IPS-18c (cell line): Measurements from ENCODE around the gene DOCK4.
"Not testable (repeated sequence)": the region's sequence is repeated elsewhere in the genome, so short reads cannot be mapped to it uniquely, and the experiment has no call there.

Experiments used
- H3K4me3 ChIP-seq: 2 replicates; pipeline ENCODE4 v1.7.0; 2013; ENCODE audit warnings: low read depth, mild to moderate bottlenecking, low read length, moderate library complexity; ENCODE audit not compliant: insufficient read depth
- H3K9me3 ChIP-seq: one replicate; pipeline ENCODE4 v1.6.1; 2013; ENCODE audit warnings: mild to moderate bottlenecking, low read length, moderate library complexity; ENCODE audit not compliant: control insufficient read depth, insufficient read depth

The DOCK4 gene

GRCh38 chr7:111911166-111911961 lies 294.8 kb downstream of the DOCK4 start:
- H3K9me3 ChIP-seq: no peaks in the 10 kb centered on the region
- H3K4me3 ChIP-seq: no peak overlapping the region

GRCh38 chr7:111910656-111911055 lies 295.5 kb downstream of the DOCK4 start:
- no peak overlapping the region for H3K4me3 ChIP-seq
- H3K9me3 ChIP-seq: no peaks in the 10 kb centered on the region

DNA sequence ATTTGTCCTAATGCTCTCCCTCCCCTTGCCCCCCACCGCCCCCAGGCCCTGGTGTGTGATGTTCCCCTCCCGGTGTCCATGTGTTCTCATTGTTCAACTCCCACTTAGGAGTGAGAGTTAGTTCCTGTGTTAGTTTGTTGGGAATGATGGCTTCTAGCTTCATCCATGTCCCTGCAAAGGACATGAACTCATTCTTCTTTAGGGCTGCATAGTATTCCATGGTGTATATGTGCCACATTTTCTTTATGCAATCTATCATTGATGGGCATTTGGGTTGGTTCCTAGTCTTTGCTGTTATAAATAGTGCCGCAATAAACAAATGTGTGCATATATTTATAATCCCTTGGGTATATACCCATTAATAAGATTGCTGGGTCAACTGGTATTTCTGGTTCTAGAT lies 297.5 kb downstream of the DOCK4 start:
- H3K4me3 ChIP-seq, H3K9me3 ChIP-seq: not testable (repeated sequence)

GRCh38 chr7:111903797-111904196 lies 302.4 kb downstream of the DOCK4 start:
- H3K4me3 ChIP-seq: no peak overlapping the region
- H3K9me3 ChIP-seq: no peaks in the 10 kb centered on the region

- H3K4me3 ChIP-seq: no peak overlapping the region
- H3K9me3 ChIP-seq: no peaks in the 10 kb centered on the region
Measured at GRCh38 chr7:111903016-111903415, 303.2 kb downstream of the DOCK4 start.

GRCh38 chr7:111900283-111900682 lies 305.9 kb downstream of the DOCK4 start:
- no peak overlapping the region for H3K4me3 ChIP-seq

GRCh38 chr7:111895049-111895448 lies 311.1 kb downstream of the DOCK4 start:
- H3K4me3 ChIP-seq: no peak overlapping the region
- H3K9me3 ChIP-seq: no peaks in the 10 kb centered on the region

More at GRCh38 chr7:111900283-111900682, 305.9 kb downstream of the DOCK4 start:
- H3K9me3 ChIP-seq: no peaks in the 10 kb centered on the region

GRCh38 chr7:111894518-111894917 lies 311.7 kb downstream of the DOCK4 start:
- H3K4me3 ChIP-seq: no peak overlapping the region
- no peaks in the 10 kb centered on the region for H3K9me3 ChIP-seq

DNA sequence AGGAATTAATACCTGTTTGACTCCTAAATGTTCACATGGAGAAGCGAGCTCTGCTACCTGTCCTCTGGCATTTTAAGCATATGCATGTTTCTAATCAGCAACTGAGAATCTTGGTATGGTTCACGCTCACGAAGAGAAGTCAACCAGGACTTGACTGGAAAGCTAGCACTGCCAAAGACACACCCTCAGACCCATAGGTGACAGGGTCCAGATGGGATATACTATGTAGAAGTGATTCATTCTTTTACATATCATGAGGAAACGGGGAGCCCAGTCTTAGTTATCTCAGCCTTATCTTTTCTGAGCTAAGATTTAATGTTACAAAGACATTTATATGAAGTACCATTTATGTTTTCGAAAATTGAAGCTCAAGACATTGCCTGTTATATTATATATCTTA lies 313.0 kb downstream of the DOCK4 start:
- no peak overlapping the region for H3K4me3 ChIP-seq
- no peaks in the 10 kb centered on the region for H3K9me3 ChIP-seq

GRCh38 chr7:111892588-111892987 lies 313.6 kb downstream of the DOCK4 start:
- H3K9me3 ChIP-seq: no peaks in the 10 kb centered on the region
- H3K4me3 ChIP-seq: no peak overlapping the region

- H3K9me3 ChIP-seq: no peaks in the 10 kb centered on the region
- no peak overlapping the region for H3K4me3 ChIP-seq
Measured at GRCh38 chr7:111887734-111888133, 318.5 kb downstream of the DOCK4 start.

GRCh38 chr7:111886233-111886632 lies 320.0 kb downstream of the DOCK4 start:
- H3K4me3 ChIP-seq: no peak overlapping the region
- no peaks in the 10 kb centered on the region for H3K9me3 ChIP-seq

- Histone ChIP-seq H3K9me3 (no peaks in the 10 kb centered on the region), H3K4me3 (no peak overlapping the region)
Measured at GRCh38 chr7:111883241-111883640, 323.0 kb downstream of the DOCK4 start.

DNA sequence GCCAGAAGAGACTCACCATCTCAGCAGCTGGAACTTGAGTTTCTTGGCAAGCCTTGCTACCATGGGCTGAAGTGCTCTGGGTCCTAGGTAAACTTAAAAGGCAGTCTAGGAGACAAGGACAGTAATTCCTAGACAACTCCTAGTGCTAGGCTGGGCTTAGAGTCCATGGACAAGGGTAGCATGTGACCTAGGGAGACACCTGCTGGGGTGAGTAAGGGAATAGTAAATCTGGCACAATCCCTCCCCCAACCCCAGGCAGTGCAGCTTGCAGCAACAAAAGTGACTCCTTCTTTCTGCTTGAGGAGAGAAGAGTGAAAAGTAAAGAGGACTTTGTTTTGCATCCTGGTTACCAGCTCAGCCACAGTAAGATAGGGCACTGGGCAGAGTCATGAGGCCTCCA lies 327.4 kb downstream of the DOCK4 start:
- Histone ChIP-seq H3K4me3 (no peak overlapping the region), H3K9me3 (no peaks in the 10 kb centered on the region)

- no peak overlapping the region for H3K4me3 ChIP-seq
Measured at GRCh38 chr7:111877931-111878330, 328.3 kb downstream of the DOCK4 start.

GRCh38 chr7:111873963-111874690 lies 332.1 kb downstream of the DOCK4 start:
- no peak overlapping the region for H3K4me3 ChIP-seq
- no peaks in the 10 kb centered on the region for H3K9me3 ChIP-seq

More at GRCh38 chr7:111877931-111878330, 328.3 kb downstream of the DOCK4 start:
- H3K9me3 ChIP-seq: no peaks in the 10 kb centered on the region

DNA sequence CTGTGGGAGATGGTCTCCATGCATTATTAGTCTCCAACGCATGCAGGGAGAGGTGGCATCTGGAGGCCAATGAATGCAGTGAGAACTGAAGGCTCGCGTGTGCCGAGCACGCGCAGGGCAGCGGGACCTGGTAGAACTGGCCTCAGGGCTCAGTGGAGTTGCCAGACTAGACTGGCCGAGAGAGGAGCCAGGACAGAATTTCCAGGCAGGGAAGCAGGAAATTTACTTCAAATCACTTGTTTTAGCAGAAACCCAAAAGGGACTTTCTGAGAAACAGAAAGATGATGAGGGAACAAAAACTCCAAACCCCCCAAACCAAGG lies 332.9 kb downstream of the DOCK4 start:
- H3K9me3 ChIP-seq: no peaks in the 10 kb centered on the region

DNA sequence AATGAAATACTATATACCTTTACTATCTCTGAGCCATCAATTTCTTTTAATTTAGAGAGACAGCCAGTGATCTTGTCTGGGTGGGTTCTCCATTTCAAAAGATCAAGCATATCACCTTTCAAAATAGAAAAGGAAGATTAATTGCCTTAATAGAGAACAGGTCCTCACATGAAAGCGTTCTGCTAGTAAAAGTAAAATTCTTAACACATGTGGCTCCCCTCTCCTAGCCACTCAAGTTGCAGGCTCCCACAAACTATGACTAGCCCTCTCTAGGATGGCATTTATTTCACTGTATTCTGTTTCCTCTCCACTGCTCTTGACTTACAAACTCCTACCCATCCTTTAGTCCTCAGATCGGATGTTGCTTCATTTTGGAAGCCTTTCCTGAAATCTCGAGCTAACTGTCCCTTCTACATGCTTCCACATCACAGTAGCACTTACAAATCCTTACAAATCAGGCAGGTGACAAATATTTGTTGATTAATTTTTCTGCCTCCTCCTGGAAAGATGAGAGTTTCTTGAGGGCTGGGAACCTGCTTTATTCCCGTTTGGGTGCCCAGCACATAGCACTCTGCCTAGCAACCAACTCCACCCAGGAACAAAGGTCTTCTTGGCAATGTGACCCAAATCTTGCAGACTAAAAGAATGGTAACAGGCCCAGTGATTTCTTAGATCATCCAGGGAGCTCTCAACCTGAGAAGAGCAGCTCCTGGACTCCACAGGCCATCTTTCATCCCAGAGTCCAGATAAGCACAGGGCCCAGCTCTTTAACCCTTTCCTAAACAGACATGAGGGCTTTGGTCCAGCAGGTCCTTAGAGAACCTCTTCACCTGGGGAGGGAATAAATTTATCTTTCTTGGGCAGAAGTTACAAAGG lies 333.5 kb downstream of the DOCK4 start:
- Histone ChIP-seq H3K9me3 (no peaks in the 10 kb centered on the region), H3K4me3 (no peak overlapping the region)

More for the DNA sequence above, 332.9 kb downstream of the DOCK4 start:
- no peak overlapping the region for H3K4me3 ChIP-seq
